Activated naive CD8-positive, alpha-beta T cell treated with anti-CD3 and anti-CD28 coated beads, Interleukin-2, amount 50 U/mL, for 16 hours (primary cell): Measurements from ENCODE around the gene KCNQ5.

Experiments
- DNase-seq: peaks from one replicate; pipeline ENCODE4 v3.0.0-alpha.2; 2020; ENCODE audit warnings: low read depth, low spot score

KCNQ5 gene

DNA sequence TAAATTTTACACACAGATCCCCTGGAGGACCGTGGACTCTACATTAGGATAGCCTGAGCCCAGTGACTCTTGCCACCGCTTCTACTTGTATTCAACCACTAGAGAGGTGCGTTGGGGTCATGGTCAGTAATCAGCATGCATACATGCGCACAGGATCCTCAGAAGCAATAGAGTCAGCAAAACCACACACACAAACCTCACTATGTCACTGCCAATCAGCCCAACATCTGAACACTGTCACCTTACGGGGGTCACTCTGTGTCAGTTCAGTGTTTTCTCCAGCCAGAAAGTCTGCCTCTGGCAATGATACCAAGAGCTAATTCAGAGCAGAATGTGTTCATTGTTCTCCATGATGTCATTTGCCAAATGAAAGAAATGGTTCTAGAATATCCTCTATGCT lies 378.1 kb downstream of the KCNQ5 start:
- DNase-seq: no peak

DNA sequence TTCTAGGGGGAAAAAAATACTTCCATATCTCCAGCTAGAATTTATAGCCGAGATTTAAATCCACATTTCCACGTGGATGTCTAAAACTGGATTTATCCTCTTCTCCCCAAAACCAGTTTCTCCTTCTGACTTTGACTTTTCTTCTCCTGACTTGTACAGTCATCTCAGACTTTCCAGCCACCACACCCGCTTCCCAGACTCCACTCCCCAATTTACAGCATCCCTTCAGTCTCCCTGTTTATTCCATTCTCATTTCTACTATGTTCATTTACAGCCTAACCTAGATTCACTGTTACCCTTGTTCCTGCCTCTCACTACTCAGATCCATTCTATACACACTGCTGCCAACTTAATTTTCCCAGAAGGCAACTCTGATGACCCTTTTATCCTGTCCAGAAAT lies 378.6 kb downstream of the KCNQ5 start:
- DNase-seq: no peak

DNA sequence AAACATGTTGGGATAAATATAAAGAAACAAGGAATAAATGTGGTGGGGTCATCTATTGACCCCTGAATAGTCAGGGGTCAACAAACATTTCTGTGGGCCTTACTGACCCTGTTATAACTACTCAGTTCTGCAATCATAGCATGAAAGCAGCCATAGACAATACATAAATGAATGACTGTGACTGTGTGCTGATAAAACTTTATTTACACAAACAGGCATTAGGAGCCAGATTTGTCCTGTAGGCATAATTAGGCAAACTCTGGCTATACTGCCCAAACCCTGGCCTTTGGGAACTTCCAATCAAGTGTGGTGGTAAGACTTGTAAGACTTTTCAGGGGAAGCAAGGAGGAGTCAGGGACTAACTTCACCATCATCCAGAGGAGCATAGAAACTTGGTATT lies 380.7 kb downstream of the KCNQ5 start:
- DNase-seq: no peak

DNA sequence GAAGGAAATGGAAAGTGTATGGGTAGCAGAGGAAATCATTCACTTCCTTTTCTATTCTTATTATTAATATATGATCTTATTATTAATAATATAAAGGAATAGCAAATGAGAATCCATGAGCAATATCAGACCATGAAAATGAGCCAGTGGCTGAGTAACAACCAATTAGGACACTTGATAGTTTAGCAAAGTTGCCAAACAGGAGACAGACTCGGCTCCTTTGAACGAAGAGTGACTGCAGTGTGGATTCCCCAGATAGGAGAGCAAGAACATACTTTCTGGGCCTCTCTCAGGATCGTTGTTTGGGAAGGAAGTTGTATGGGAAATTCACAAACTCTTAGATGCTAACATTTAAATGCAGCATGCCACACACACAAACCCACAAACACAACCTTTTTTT lies 381.4 kb downstream of the KCNQ5 start:
- DNase-seq: no peak

GRCh38 chr6:73004231-73004630 lies 382.4 kb downstream of the KCNQ5 start:
- DNase-seq: no peak

DNA sequence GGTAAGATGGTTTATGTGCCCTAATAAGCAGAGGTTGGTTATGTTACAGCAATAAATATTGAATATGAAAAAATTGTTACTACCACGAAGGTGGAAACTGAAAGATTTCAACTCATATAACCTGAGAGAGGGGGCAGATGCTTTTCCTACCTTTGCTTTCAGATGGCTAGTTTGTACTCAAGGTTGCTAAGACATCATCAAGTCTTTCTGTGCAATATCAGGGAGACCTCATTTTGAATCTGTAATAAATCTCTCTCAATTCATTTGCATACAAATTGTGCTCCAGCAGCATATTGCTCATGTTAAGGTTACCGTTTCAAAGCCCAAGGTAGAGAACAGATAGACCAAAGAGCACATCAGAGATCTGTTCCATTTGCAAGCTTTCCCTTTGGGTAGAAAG lies 383.0 kb downstream of the KCNQ5 start:
- no peak for DNase-seq

DNA sequence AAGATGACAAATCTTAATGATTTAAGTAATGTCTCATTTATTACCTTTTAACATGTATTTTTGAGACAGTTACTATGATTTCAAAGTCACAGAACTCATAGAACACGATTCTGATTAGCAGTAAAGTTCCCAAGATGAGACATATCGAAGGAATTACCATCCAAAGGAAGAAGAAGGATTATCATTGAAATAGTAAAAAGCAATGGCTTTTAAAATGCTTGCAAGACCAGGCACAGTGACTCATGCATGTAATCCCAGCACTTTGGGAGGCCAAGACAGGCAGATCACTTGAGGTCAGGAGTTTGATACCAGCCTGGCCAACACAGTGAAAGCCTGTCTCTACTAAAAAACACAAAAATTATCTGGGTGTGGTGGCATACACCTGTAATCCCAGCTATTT lies 384.3 kb downstream of the KCNQ5 start:
- DNase-seq: no peak

GRCh38 chr6:73011945-73012344 lies 390.1 kb downstream of the KCNQ5 start:
- DNase-seq: no peak

DNA sequence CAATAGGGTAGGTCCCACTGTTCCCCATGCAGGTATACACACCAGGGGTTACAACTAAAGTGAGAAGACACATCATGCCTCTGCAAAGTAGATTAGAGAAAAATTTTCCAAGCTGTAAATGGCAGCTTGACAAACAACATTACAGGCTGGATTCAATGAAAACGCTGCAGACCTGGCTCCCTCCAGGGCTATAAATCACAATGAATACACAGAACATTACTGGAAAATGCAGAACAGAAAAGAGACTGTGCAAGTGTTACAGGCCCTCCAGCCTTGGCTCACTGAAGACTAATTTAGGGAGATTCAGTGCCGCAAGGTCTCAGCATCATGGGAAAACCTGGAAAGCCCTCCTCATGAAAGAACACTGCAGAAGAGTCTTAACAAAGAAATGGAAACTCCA lies 395.6 kb downstream of the KCNQ5 start:
- DNase-seq: no peak

DNA sequence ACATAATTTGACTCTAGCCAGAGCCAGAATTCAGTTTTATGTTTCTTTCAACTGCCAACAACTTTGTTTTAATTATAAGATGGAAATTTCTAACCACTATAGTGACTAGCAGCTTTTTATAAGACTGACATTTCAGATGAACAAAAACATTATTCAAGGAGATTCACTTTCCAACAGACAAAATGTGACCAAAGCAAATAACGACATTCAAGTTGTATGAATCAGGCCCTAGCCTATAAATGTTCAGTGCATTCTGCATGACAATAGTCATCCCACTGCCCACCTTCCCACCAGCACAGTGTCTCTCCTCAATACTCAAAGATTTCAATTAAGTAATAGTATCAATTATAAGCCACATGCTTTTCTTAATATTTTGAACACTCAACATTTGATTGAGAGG lies 402.7 kb downstream of the KCNQ5 start:
- DNase-seq: no peak

- DNase-seq: no peak
These were observed 405.8 kb downstream of the KCNQ5 start for GRCh38 chr6:73027691-73028090.

DNA sequence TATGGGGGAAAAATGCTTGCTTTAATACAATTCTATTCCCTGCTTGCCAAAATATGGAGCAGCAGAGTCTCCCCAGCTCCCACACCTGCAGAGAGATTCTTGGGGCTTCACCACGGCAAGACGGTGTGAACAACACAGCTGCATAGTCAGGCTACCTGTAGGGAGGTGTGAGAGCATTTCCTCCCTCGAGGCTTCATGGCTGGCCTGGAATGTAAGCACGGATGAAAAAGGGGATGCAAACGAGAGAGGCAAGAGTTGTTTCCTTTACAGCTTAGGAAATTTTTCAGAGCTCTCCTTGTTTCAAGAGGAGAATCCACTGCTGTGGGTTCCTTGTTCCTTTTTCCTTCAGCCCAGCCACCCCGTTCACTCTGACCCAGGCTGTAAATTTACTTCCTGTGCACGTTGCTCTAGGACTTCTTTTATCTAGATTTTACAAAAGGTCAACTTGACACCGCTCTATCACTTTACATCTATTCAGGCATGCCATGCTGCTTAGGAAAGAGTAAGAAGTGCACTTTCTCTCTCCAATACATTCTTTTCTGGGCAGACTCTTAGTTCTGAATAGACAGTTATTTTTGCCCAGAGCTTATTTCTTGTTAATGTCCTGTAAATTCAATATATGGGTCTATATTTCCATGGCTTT lies 406.4 kb downstream of the KCNQ5 start:
- DNase-seq: no peak

DNA sequence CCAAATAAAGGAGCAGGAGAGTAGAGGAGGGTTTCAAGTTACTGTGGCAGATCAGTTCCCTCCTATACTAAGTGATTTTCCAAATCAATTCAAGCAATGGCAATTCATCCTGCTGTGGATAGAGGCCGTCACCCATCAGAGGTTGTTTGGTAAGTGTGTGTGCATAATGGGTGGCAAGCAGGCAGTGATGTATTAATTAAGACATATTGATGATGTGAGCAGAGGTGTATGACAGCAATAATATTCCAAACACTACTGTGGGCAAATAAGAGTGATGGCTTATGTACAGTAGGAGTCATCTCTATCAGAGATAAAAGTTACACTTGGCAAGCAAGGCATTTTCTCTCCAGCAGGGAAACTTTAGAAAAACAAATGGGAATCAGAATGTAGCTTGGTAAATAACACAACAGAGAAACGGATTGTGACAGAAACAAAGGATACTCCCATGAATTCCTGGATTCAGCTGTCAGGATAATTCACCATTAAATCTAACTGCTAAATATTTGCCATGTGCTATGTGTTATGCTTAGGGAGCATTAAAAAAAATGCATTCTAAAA lies 407.1 kb downstream of the KCNQ5 start:
- no peak for DNase-seq

DNA sequence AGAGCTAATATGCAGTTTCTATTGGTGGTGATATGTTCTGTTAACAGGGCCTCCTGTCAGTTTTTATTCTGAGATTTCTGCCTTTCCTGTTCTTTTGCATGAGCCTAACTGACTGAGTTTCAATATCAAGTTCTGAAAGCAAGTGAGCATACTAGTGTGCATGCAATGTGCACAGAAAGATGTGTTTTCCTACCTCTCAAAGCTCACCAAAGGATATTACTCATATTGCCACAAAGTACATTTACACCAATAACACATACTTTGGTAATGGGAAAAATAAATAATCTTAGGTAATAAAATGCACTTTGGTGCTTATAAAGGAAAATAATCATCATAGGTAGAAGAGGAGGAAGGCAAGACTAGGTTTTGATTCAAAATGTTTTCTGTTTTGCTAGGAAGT lies 408.4 kb downstream of the KCNQ5 start:
- DNase-seq: no peak

GRCh38 chr6:73030791-73031782 lies 409.2 kb downstream of the KCNQ5 start:
- DNase-seq: no peak

GRCh38 chr6:73032586-73032985 lies 410.7 kb downstream of the KCNQ5 start:
- no peak for DNase-seq

DNA sequence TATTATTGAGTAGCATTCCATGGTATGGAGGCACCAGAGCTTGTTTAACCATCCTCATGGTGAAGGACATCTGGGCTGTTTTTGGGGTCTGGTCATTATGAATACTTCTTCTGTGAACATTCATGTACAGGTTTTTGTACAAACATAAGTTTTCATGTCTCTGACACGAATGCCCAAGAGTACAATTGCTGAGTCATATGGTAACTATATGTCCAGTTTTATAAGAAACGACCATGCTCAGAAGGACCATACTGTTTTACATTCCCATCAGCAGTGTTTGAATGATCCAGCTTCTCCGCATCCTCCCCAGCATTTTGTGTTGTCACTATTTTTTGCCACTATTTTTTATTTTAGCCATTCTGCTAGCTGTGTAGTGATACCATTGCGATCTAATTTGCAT lies 414.8 kb downstream of the KCNQ5 start:
- DNase-seq: no peak

- no peak for DNase-seq
These were observed 419.2 kb downstream of the KCNQ5 start for GRCh38 chr6:73041051-73041450.

- DNase-seq: no peak
These were observed 421.0 kb downstream of the KCNQ5 start for GRCh38 chr6:73042892-73043291.

- DNase-seq: no peak
These were observed 421.6 kb downstream of the KCNQ5 start for GRCh38 chr6:73043446-73043845.

DNA sequence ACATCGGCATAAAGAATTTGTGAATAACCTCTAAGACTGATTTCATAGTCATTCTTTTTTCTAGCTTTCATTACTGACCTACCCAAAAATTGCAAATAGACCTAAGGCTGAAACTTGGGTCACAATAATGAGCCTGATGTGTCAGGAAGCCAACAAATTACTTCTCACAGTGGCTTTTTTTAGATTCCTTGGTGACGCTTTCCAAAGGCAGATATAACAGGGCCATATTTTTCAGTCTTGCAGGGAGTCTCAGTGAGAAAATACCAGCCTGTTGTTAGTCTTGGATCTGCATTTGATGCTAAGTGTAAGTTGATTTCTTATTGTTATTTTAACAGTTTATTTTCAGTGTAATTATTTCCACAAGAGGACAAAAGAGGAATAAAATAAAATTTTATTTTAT lies 423.7 kb downstream of the KCNQ5 start:
- DNase-seq: no peak

DNA sequence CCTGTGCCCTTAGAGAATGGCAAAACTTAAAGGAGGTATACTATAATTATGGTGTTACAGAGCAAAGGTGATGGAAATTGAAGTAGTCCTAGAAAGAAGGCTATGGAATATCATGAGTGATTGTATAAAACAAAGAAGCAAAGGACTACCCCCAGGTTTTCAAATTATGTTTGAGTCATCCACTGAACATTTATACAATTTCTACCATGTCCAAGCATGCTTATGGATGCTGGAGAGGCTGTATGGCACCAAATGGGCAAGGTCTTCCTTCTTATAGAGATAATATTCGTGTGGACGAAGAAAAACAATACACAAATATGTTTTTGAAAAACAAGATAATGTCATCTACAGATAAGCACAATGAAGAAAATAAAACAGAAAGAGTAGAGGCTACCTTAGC lies 425.9 kb downstream of the KCNQ5 start:
- DNase-seq: no peak
